GM19023 (cell line): ENCODE measurements around the gene IL23R.
"Not testable (repeated sequence)": the region's sequence is repeated elsewhere in the genome, so short reads cannot be mapped to it uniquely, and the experiment has no call there.

ENCODE experiments used
- ATAC-seq: cut with Tn5 transposase; IDR thresholded peaks from one replicate; pipeline ENCODE4 v1.9.1; 2021; ENCODE audit warnings: mild to moderate bottlenecking, moderate library complexity; ENCODE audit not compliant: unreplicated experiment

IL23R gene

DNA sequence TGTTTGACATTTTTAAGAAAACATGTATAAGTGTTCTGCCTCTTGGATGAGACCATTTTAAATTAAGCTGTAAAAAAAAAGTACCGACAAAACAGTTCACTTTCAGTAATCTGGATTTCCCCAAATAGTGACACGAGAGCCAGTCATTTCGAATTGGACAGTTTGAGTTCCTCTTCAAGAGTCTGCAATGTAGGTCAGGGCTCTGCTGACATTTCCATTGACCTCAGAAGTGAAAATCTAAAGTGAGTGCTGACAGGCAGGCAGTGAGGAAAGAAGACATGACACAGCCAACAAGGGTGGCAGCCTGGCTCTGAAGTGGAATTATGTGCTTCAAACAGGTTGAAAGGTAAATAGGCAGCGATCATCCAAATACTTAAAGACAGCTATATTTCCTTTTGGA is at the start of gene IL23R:
TSS of gene IL23R (plus strand) at position 259 of the 400 bp plus-strand sequence. CDS start 1,667 bp downstream, outside the sequence.
- peak; percentile 80 for ATAC-seq

GRCh38 chr1:67118191-67118590 is 48.1 kb upstream of the IL23R start:
- ATAC-seq, result no peak

DNA sequence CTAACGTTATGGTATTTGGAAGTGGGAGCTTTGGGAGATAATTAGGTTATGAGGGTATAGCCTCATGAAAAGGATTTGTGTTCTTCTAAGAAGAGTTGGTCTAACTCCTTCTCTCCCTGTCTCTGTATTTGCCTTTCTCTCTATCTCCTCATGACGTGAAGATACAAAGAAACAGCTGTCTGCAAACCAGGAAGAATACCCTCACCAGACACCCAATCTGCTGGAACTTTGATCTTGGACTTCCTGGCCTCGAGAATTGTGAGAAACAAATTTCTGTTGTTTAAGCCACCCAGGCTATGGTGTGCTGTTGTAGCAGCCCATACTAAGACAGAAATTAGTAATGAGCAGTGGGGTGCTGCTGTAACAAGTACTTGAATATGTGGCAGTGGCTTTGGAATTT is 47.6 kb upstream of the IL23R start:
- ATAC-seq, result no peak

DNA sequence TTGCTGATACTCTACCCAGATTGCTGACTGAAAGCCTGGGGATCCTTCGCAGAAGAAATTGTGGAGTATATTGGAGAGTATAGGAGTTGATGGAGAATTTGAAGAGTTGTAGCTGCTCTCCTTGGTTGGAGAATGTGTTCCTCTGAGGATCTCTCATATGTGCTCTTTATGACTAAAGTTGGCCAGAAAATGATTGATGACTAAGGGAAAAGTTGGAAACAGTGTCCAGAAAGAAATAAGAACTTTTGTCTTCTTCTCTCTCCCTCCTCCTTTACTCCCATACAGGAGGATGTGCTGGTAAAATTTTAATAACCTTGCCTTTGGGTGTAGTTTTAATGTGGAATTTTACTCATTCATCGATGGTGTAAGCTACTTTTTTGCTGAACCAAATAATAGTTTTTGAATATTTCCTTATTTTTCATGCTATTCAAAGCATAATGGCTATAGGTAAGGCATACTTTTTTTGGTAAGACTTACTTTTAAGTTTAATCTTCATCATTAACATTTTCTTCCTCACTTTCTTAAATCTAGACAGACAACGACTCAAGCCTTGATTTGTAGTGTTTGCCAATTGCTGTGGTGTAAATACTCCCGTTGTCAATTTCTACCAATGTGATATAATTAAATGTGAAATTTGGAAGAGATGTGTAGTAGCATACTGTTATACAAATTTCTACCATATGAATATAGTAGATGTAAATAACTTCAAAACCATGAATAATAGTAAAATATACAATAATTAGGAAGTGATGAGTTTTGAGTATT is 45.2 kb upstream of the IL23R start:
- no peak for ATAC-seq

DNA sequence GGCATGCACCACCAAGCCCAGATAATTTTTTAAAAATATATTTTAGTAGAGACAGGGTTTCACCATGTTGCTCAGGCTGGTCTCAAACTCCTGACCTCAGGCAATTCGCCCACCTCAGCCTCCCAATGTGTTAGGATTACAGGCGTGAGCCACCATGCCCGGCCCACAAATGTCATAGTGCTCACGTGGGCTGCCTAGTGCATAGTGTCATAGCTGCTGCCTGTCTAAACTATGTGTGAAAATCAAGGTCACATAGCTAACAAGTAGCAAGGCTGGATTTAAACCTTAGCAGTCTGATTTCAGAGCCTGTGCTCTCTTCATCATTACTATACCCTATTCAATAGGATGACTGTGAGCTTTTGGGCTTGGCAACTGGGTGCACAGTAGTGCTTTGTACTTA is 41.8 kb upstream of the IL23R start:
- ATAC-seq, result no peak

- no peak for ATAC-seq
These were observed 40.0 kb upstream of the IL23R start for GRCh38 chr1:67126111-67126746.

DNA sequence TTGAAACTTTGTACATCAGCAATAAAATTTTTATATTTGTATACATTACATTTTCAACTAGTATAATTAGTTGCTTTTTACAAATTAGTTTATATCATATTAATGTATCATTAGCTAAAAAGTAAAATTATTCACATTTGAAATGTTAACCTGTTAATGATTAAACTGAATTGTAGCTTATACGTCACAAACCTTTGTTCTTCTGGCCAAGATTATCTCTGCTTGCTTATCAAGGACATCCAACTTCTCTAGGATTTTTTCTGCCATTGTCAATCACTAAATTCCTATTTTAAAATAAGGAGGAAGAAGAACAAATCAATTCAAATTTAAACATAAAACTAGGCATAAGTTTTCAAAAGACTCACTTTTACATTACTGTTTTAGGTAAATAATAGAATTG is 39.3 kb upstream of the IL23R start:
- ATAC-seq, result no peak

DNA sequence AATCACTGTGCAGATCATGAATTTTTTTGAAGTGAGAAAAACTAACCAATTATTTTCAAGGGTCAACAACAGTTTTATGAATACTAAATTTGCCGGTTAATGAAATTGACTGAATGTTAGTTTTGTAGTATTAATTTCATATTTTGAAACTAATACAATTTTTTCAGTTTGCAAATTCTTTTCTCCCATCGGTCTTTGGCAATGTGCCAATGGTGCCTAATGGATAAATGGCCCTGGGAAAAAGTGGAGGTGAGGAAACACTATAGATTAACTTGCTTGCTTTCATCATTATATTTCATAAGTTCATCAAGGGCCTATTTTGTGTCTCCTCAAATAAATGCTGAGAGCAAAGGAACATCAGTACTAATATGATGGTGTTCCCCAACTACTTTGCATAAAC is 35.6 kb upstream of the IL23R start:
- ATAC-seq, result no peak

GRCh38 chr1:67133177-67133576 is 33.1 kb upstream of the IL23R start:
- ATAC-seq, result no peak

DNA sequence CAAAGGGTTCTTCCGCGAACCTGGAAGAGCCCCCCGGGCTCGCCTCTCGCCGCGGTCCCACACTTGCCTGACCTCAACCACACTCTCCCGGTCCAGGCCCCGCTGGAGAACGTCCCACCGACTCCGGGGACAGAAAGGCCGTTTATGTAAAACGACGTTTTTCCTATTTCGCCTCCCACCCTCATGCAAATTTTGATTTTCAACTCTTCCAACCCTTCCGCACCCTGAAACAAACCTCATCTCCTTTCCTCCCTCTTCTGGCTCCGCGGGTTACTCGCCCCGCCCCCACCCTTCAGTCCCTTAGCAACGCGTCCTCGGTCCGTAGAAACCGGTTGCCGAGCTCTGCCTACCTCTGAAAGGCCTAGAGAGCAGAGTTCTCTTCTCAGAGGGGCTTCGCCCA is 31.6 kb upstream of the IL23R start, which contains the start of gene C1orf141:
TSS of gene C1orf141 (minus strand) at position 276 of the 400 bp plus-strand sequence. CDS start 7,730 bp downstream, outside the sequence.
- ATAC-seq, result no peak

- no peak for ATAC-seq
These were observed 30.9 kb upstream of the IL23R start for GRCh38 chr1:67135354-67135753.

- no peak for ATAC-seq
These were observed 28.9 kb upstream of the IL23R start for GRCh38 chr1:67137307-67137753.

GRCh38 chr1:67138813-67139499 is 27.3 kb upstream of the IL23R start:
- no peak for ATAC-seq

DNA sequence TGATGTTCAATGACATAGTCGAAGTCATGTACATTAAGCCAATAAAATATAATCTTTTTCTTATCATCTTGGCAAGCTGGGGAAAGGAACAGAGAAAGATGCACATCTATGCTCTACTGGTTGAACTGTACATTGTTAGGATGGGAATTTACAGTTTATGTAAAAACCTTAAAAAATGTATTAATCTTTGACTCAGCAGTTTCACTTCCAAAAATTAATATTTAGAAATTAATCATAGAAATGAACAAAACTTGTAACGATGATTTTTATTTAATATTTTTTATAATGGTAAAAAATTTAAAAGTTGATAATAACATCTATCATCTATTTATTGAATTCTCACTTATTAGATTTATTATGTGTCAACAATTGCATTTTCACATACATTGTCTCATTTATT is 25.8 kb upstream of the IL23R start:
- ATAC-seq, result no peak

- ATAC-seq, result not testable (repeated sequence)
These were observed 24.4 kb upstream of the IL23R start for GRCh38 chr1:67141832-67142231.

DNA sequence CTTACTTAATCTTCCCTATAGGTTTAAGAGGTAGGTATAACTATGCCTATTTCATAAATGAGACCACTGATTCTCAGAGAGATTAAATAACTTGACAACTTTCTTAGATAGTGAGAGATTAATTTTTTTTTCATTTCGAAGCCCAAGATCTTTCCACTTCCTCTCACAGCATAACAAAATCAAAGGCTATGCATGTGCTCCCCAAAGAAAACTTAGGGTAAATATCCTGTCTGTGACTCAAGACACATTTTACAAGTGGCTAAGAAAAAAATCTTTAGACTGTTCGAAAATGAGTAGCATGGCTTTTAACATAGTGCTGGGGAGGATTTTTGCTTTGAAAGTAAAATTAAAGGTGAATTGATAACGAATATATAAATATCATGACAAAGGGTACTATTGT is 23.3 kb upstream of the IL23R start:
- ATAC-seq, result no peak

GRCh38 chr1:67143966-67144365 is 22.3 kb upstream of the IL23R start:
- no peak for ATAC-seq

DNA sequence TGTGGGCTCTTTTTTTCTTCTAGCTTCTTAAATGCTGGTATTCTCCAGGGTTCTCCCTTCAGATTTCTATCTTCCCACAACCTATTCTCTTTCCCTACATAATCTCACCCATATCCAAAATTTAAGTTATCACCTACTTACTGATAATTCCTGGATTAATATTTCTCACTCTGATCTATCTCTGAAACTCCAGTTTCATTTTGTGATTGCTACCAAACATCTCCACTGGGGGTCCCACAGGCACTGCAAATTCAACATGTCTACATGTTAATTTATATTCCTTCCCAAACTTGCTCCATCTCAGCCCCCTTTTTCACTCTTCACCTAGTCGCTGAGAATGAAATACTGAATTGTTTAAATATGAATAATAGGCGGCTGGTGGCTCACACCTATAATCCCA is 21.6 kb upstream of the IL23R start:
- ATAC-seq, result no peak

- no peak for ATAC-seq
These were observed 20.2 kb upstream of the IL23R start for GRCh38 chr1:67146101-67146500.

DNA sequence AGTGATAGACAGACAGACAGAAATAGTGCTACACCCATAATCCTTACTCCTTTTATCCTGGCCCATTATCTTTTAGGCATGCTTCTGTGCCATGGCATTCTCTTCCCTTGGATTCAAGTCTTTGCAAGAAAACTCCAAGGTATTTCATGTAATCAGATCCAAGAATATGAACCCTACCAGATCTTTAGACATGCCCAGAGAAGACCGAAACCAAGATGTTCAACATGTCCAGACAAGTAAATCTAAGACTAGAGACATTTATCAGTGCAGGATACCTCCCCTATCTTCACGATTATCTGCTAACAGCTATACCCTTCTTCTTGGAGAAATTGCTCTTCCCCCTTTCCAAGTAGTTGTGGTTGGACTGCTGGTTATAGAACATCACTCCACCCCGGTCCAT is 19.7 kb upstream of the IL23R start:
- ATAC-seq, result no peak

- ATAC-seq, result not testable (repeated sequence)
These were observed 18.3 kb upstream of the IL23R start for GRCh38 chr1:67147973-67148372.
